Fibroblast of lung (primary cell): Measurements from ENCODE around the gene UBR3. TPM values are rescaled to one million over a fixed set of nuclear protein-coding genes. Genes with fewer than 3 reads are reported as not detected.

Experiments
- DNase-seq, 2 donors: peaks; one replicate each; pipeline versions ENCODE4 v3.0.0 to v3.0.0-alpha.2; 2010; ENCODE audit warnings: low read depth in 2 of 2
- H2AFZ ChIP-seq: 2 replicates; pipeline ENCODE4 v1.5.1; 2012; ENCODE audit warnings: low read length, control low read depth, inconsistent platforms
- H3K27ac ChIP-seq: 2 replicates; pipeline ENCODE4 v1.5.1; 2011; ENCODE audit warnings: low read length, control low read depth; ENCODE audit not compliant: insufficient read depth
- H3K27me3 ChIP-seq: 2 replicates; pipeline ENCODE4 v1.5.1; 2011; ENCODE audit warnings: mild to moderate bottlenecking, low read length; ENCODE audit not compliant: control insufficient read depth, insufficient read depth
- H3K36me3 ChIP-seq: 2 replicates; pipeline ENCODE4 v1.5.1; 2011; ENCODE audit warnings: low read length; ENCODE audit not compliant: control insufficient read depth, insufficient read depth
- H3K4me1 ChIP-seq: 2 replicates; pipeline ENCODE4 v1.5.1; 2011; ENCODE audit warnings: low read length; ENCODE audit not compliant: control insufficient read depth, insufficient read depth; ENCODE audit errors: extremely low read depth
- H3K4me2 ChIP-seq: 2 replicates; pipeline ENCODE4 v1.5.1; 2011; ENCODE audit warnings: low read length, control low read depth; ENCODE audit not compliant: insufficient read depth; ENCODE audit errors: extremely low read depth
- H3K4me3 ChIP-seq, 4 experiments: fragments of 200-600 bp in 1 of 4; sonication (generic) in 1 of 4; replicated peaks in 1 of 4; 2 replicates each; pipeline ENCODE4 v1.5.1; 2011 to 2016; ENCODE audit warnings: low read length in 4 of 4, low read depth in 3 of 4, mild to moderate bottlenecking in 3 of 4, control low read depth in 2 of 4, inconsistent platforms in 1 of 4, mixed read lengths in 1 of 4; ENCODE audit not compliant: insufficient read depth in 1 of 4; ENCODE audit errors: control extremely low read depth in 1 of 4
- H3K79me2 ChIP-seq: 2 replicates; pipeline ENCODE4 v1.5.1; 2012; ENCODE audit warnings: mild to moderate bottlenecking, low read length, inconsistent platforms; ENCODE audit not compliant: control insufficient read depth, insufficient read depth
- H3K9ac ChIP-seq: 2 replicates; pipeline ENCODE4 v1.5.1; 2011; ENCODE audit warnings: mild to moderate bottlenecking, low read length, control low read depth; ENCODE audit not compliant: insufficient read depth
- H3K9me3 ChIP-seq: 2 replicates; pipeline ENCODE4 v1.5.1; 2012; ENCODE audit warnings: low read depth, low read length; ENCODE audit not compliant: control insufficient read depth, insufficient read depth
- H4K20me1 ChIP-seq: 2 replicates; pipeline ENCODE4 v1.5.1; 2011; ENCODE audit warnings: low read length; ENCODE audit not compliant: control insufficient read depth, insufficient read depth; ENCODE audit errors: extremely low read depth
- CTCF ChIP-seq, 2 donors: IDR thresholded peaks in 1 of 2; conservative IDR thresholded peaks in 1 of 2; 1 replicate in 1 of 2; 2 replicates in 1 of 2; pipeline ENCODE4 v1.5.1; 2011 to 2012; ENCODE audit warnings: low read length in 2 of 2, control low read depth in 1 of 2, inconsistent platforms in 1 of 2, low read depth in 1 of 2, mild to moderate bottlenecking in 1 of 2
- EZH2 ChIP-seq: IDR thresholded peaks from 2 replicates; pipeline ENCODE4 v1.5.1; 2012; ENCODE audit warnings: low read length, control low read depth, mild to moderate bottlenecking; ENCODE audit errors: missing control alignments
- polyA plus RNA-seq, 2 donors: library from polyadenylated mRNA; depleted of rRNA in 1 of 2; stranded (reverse) in 1 of 2; unstranded in 1 of 2; fragments of >200 nt; gene quantifications; 2 replicates each; pipeline ENCODE4 v1.2.1, GENCODE V29; 2011 to 2012; ENCODE audit warnings: missing spikeins in 1 of 2
- total RNA-seq: library from RNA; depleted of rRNA; stranded (reverse); fragments of >200 nt; gene quantifications from 2 replicates; pipeline ENCODE4 v1.2.1, GENCODE V29; 2014

UBR3 gene
- total and polyA plus RNA-seq, 2 donors (not counting 1 experiment from before 2014, with no cell fraction given) = 21.7 to 39.5 TPM

- H3K36me3 ChIP-seq = no peaks in the 10 kb centered on the region
- H3K9me3 ChIP-seq = no peaks in the 10 kb centered on the region
- no peak overlapping the region for H3K9ac ChIP-seq
- H3K79me2 ChIP-seq = no peaks in the 10 kb centered on the region
- no peak for DNase-seq
- H4K20me1 ChIP-seq = no peaks in the 10 kb centered on the region
- no peak for TF ChIP-seq EZH2
- TF ChIP-seq CTCF (conservative IDR thresholded peaks at IDR 0.05 in 1 of 2, IDR thresholded peaks at IDR 0.05 in 1 of 2; ENCODE audit: low read depth in 1 of 2, low read length in 2 of 2) = no peak
- no peak overlapping the region for H2AFZ ChIP-seq
- no peaks in the 10 kb centered on the region for H3K27me3 ChIP-seq
- no peak overlapping the region for H3K4me3 ChIP-seq
- H3K4me1 ChIP-seq = no peaks in the 10 kb centered on the region
- H3K27ac ChIP-seq = no peak overlapping the region
- H3K4me2 ChIP-seq = no peak overlapping the region
These were observed 83.9 kb downstream of the UBR3 start for GRCh38 chr2:169911119-169911518.

- Histone ChIP-seq H3K27me3 (no peaks in the 10 kb centered on the region), H3K9me3 (no peaks in the 10 kb centered on the region), H3K4me3 (no peak overlapping the region), H3K9ac (no peak overlapping the region), H4K20me1 (no peaks in the 10 kb centered on the region), H3K4me2 (no peak overlapping the region), H3K36me3 (no peaks in the 10 kb centered on the region), H2AFZ (no peak overlapping the region), H3K27ac (no peak overlapping the region), H3K4me1 (no peaks in the 10 kb centered on the region), H3K79me2 (no peaks in the 10 kb centered on the region)
- TF ChIP-seq EZH2 (no peak), CTCF (conservative IDR thresholded peaks at IDR 0.05 in 1 of 2, IDR thresholded peaks at IDR 0.05 in 1 of 2; ENCODE audit: low read depth in 1 of 2, low read length in 2 of 2) (no peak)
- no peak for DNase-seq
These were observed 89.4 kb downstream of the UBR3 start for GRCh38 chr2:169916623-169917022.

GRCh38 chr2:169923977-169924376, 96.7 kb downstream of the UBR3 start:
- H2AFZ ChIP-seq = no peak overlapping the region
- no peaks in the 10 kb centered on the region for H3K27me3 ChIP-seq
- no peak overlapping the region for H3K9ac ChIP-seq
- H3K27ac ChIP-seq = no peak overlapping the region
- peak in 1 of 2 donors; percentile 17 for DNase-seq
- H3K9me3 ChIP-seq = no peaks in the 10 kb centered on the region
- TF ChIP-seq CTCF (conservative IDR thresholded peaks at IDR 0.05 in 1 of 2, IDR thresholded peaks at IDR 0.05 in 1 of 2; ENCODE audit: low read depth in 1 of 2, low read length in 2 of 2) = no peak
- TF ChIP-seq EZH2 = no peak
- H4K20me1 ChIP-seq = no peaks in the 10 kb centered on the region
- no peaks in the 10 kb centered on the region for H3K79me2 ChIP-seq
- no peak overlapping the region for H3K4me3 ChIP-seq
- H3K4me2 ChIP-seq = no peak overlapping the region
- no peaks in the 10 kb centered on the region for H3K36me3 ChIP-seq
- no peaks in the 10 kb centered on the region for H3K4me1 ChIP-seq
